Natural killer cell treated with Interleukin-12 subunit alpha and Interleukin-12 subunit beta and Interleukin-15 and Interleukin-18, amount 100 ng/mL, for 72 hours (primary cell): Measurements from ENCODE around the gene CGGBP1. TPM values are rescaled to one million over a fixed set of nuclear protein-coding genes. Genes with fewer than 3 reads are reported as not detected.
A peak's percentile ranks its signal among the peaks of the same experiment; 100 is the strongest.

ENCODE experiments used
- ATAC-seq, 2 donors: fragments of 150-1000 bp; cut with Tn5 transposase in 1 of 2; sonication (Bioruptor Pico), chemical (Tn5 transposase) in 1 of 2; 2 replicates each; pipeline ENCODE4 v1.10.0; 2021
- DNase-seq: peaks from one replicate; pipeline ENCODE4 v3.0.0; 2022; ENCODE audit warnings: low spot score
- H3K27ac Mint-ChIP-seq, 2 donors: 1 replicate in 1 of 2; 2 replicates in 1 of 2; pipeline ENCODE4 v1.8.0; 2022; ENCODE audit warnings: mixed read lengths in 2 of 2, mild to moderate bottlenecking in 1 of 2, moderate library complexity in 1 of 2
- H3K27me3 Mint-ChIP-seq, 2 donors: 1 replicate in 1 of 2; 2 replicates in 1 of 2; pipeline ENCODE4 v1.8.0; 2022; ENCODE audit warnings: mixed read lengths in 2 of 2
- H3K36me3 Mint-ChIP-seq: one replicate; pipeline ENCODE4 v1.8.0; 2022; ENCODE audit warnings: mixed read lengths
- H3K4me1 Mint-ChIP-seq, 2 donors: 1 replicate in 1 of 2; 2 replicates in 1 of 2; pipeline ENCODE4 v1.8.0; 2022; ENCODE audit warnings: low read depth in 2 of 2, mixed read lengths in 2 of 2, mild to moderate bottlenecking in 1 of 2
- H3K4me3 Mint-ChIP-seq: one replicate; pipeline ENCODE4 v1.8.0; 2022; ENCODE audit warnings: mixed read lengths
- H3K9me3 Mint-ChIP-seq: 2 replicates; pipeline ENCODE4 v1.8.0; 2022; ENCODE audit warnings: mixed read lengths
- total RNA-seq, 2 donors: library from RNA; stranded (reverse); gene quantifications; one replicate each; pipeline ENCODE4 v1.2.3, GENCODE V29; 2022

The CGGBP1 gene, protein sequence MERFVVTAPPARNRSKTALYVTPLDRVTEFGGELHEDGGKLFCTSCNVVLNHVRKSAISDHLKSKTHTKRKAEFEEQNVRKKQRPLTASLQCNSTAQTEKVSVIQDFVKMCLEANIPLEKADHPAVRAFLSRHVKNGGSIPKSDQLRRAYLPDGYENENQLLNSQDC
- 10 to 100 TPM; 75.4 to 81.7 TPM for total RNA-seq

DNA sequence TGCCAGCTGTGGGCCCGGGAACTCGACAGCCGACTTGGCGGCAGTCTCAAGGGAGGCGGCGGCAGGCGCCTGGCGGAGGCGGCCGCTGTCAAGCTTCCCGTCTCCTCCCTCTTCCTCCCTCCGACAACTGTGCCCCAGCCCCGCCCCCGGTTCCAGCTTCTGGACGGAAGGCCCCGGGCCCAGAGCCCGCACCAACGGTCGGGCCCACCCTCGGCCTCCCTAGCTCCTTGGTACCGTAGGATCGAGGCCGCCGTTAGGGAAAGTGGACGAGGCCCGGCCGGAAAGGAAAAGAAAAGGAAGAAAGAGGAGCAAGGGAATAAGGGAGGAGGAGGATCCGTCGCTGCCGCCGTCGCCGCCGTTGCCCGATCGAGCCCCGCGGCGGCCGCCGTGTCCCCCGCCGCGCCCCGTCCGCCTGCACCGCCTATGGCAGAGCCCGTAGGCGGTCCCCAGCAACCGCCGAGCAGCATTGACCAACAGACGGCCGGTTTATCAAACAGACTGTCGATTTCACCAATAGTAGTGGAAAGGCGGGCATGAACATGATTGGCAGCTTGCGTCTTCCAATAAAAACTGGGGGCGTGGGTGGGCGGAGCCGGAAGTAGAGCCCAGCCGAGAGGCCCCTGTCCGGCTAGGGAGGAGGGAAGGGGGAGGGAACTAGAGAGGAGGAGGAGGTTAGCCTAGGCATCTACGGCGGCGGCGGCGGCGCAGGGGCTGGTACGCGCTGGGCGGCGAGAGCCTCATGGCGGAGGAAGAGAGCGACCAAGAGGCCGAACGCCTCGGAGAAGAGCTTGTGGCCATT lies at the start of gene CGGBP1, which contains the start of gene ZNF654:
Gene CGGBP1 (minus strand): TSS at position 425 of the 799 bp plus-strand sequence. CDS start 3,029 bp downstream, outside the sequence.
Gene ZNF654 (plus strand): TSS at position 675 of the 799 bp plus-strand sequence. CDS start 65 bp downstream, at position 740.
- ATAC-seq: peak; percentile 96 to 97
- Mint-ChIP-seq H3K4me1 (peaks cover 41 to 52% of the 10 kb centered on the region in 2 donors), H3K9me3 (no peaks in the 10 kb centered on the region), H3K4me3 (peak within 1 kb of the TSS; percentile 100), H3K27me3 (no peaks in the 10 kb centered on the region), H3K36me3 (peaks cover 35% of the 10 kb centered on the region), H3K27ac (peak within 1 kb of the TSS; percentile 92 to 93)
- DNase-seq: peak; percentile 99

DNA sequence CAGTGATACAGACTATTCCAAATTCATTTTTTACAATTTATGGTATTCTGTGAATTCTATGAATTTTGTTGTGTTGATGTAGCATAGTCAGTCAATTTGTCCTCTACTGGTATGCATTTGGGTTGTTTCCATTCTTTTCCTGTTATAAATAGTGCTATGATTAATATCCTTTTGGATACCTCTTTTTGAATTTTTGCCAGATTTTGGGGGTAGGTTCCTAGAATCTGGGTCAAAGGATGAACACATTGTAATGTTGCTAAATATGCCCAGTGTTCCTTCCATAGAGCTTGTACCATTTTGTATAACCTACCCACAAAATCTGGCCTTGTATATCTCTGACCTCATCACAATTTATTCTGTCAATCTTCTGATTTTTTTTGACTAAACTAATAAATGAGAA lies 46.5 kb upstream of the CGGBP1 start:
- Mint-ChIP-seq H3K4me1 (peaks cover 26 to 36% of the 10 kb centered on the region in 2 donors), H3K27ac (no peak overlapping the region), H3K9me3 (peaks cover 3% of the 10 kb centered on the region), H3K4me3 (no peak overlapping the region), H3K36me3 (peaks cover 6% of the 10 kb centered on the region), H3K27me3 (no peaks in the 10 kb centered on the region)
- DNase-seq: no peak
- no peak for ATAC-seq

GRCh38 chr3:88101142-88101541 lies 42.3 kb upstream of the CGGBP1 start:
- Mint-ChIP-seq H3K4me3 (no peak overlapping the region), H3K9me3 (peaks cover 6% of the 10 kb centered on the region), H3K27me3 (no peaks in the 10 kb centered on the region), H3K4me1 (peaks cover 26 to 34% of the 10 kb centered on the region in 2 donors), H3K27ac (no peak overlapping the region), H3K36me3 (peaks cover 25% of the 10 kb centered on the region)
- ATAC-seq (no peak), DNase-seq (no peak)

- H3K4me1 Mint-ChIP-seq: peaks cover 27 to 30% of the 10 kb centered on the region in 2 donors
- DNase-seq: no peak
Observed at GRCh38 chr3:88093266-88093665, 34.5 kb upstream of the CGGBP1 start.

GRCh38 chr3:88092270-88092669 lies 33.5 kb upstream of the CGGBP1 start:
- Mint-ChIP-seq H3K27ac (no peak overlapping the region), H3K4me1 (peaks cover 21 to 24% of the 10 kb centered on the region in 2 donors), H3K9me3 (no peaks in the 10 kb centered on the region), H3K4me3 (no peak overlapping the region), H3K36me3 (peaks cover 11% of the 10 kb centered on the region), H3K27me3 (no peaks in the 10 kb centered on the region)
- DNase-seq (no peak), ATAC-seq (no peak)

More at GRCh38 chr3:88093266-88093665, 34.5 kb upstream of the CGGBP1 start:
- Mint-ChIP-seq H3K27me3 (no peaks in the 10 kb centered on the region), H3K27ac (no peak overlapping the region), H3K36me3 (peaks cover 21% of the 10 kb centered on the region), H3K4me3 (no peak overlapping the region), H3K9me3 (peaks cover 3% of the 10 kb centered on the region)
- ATAC-seq: no peak

GRCh38 chr3:88090681-88091080 lies 31.9 kb upstream of the CGGBP1 start:
- Mint-ChIP-seq H3K9me3 (no peaks in the 10 kb centered on the region), H3K36me3 (peaks cover 8% of the 10 kb centered on the region)
- no peak for ATAC-seq

GRCh38 chr3:88084097-88084501 lies 25.3 kb upstream of the CGGBP1 start:
- Mint-ChIP-seq H3K27me3 (no peaks in the 10 kb centered on the region), H3K9me3 (no peaks in the 10 kb centered on the region), H3K4me3 (no peak overlapping the region), H3K27ac (no peak overlapping the region), H3K4me1 (peaks cover 27 to 32% of the 10 kb centered on the region in 2 donors), H3K36me3 (no peaks in the 10 kb centered on the region)
- DNase-seq: no peak
- ATAC-seq: no peak

More at GRCh38 chr3:88090681-88091080, 31.9 kb upstream of the CGGBP1 start:
- peaks cover 14 to 16% of the 10 kb centered on the region in 2 donors for H3K4me1 Mint-ChIP-seq
- H3K27me3 Mint-ChIP-seq: no peaks in the 10 kb centered on the region
- no peak for DNase-seq
- H3K4me3 Mint-ChIP-seq: no peak overlapping the region
- H3K27ac Mint-ChIP-seq: no peak overlapping the region

- H3K27me3 Mint-ChIP-seq: no peaks in the 10 kb centered on the region
- DNase-seq (no peak), ATAC-seq (no peak)
- no peak overlapping the region for H3K27ac Mint-ChIP-seq
- no peaks in the 10 kb centered on the region for H3K36me3 Mint-ChIP-seq
- no peak overlapping the region for H3K4me3 Mint-ChIP-seq
- peaks cover 34 to 43% of the 10 kb centered on the region in 2 donors for H3K4me1 Mint-ChIP-seq
- no peaks in the 10 kb centered on the region for H3K9me3 Mint-ChIP-seq
Observed at GRCh38 chr3:88082854-88083253, 24.0 kb upstream of the CGGBP1 start.

DNA sequence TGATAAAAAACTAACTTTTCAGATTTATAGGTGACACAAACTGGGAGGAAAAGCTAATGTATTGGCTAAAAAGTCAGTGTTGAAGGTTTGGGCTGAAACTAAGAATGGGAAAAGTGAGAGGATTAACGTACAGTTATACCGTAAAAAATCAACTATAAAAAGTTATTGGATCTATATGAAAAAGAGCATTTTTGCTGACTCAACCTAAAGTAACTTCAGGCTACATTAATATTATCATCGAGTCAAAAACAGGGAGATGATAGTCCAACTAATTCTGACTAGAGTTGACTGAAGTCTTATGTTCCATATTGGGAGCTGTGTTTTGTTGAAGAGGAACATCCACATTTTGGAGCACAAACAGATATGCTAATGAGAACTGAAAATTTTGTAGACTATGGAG lies 20.1 kb upstream of the CGGBP1 start:
- Mint-ChIP-seq H3K27ac (no peak overlapping the region), H3K36me3 (no peaks in the 10 kb centered on the region), H3K4me3 (no peak overlapping the region), H3K9me3 (no peaks in the 10 kb centered on the region), H3K27me3 (no peaks in the 10 kb centered on the region), H3K4me1 (peaks cover 43 to 57% of the 10 kb centered on the region in 2 donors)
- no peak for DNase-seq
- ATAC-seq: no peak

DNA sequence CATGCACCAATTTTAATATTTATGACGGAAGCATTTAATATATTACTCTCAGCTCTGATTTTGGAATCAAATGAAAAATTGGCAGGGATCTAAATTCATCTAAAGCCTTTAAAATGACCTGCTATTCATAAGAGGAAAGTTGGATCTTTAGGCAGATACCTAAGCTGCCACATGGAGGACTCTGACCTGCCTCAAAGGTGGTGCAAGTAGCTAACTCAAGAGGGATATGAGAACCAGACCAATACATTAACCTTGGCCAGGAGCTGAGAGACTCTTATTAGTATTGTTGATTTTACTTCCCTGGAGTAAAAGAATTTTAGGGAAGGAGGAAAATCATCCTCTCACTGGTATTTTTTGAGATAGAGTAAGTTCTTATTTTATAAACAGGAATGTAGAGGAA lies 17.9 kb upstream of the CGGBP1 start:
- DNase-seq: no peak
- no peak overlapping the region for H3K27ac Mint-ChIP-seq
- H3K36me3 Mint-ChIP-seq: peaks cover 7% of the 10 kb centered on the region

DNA sequence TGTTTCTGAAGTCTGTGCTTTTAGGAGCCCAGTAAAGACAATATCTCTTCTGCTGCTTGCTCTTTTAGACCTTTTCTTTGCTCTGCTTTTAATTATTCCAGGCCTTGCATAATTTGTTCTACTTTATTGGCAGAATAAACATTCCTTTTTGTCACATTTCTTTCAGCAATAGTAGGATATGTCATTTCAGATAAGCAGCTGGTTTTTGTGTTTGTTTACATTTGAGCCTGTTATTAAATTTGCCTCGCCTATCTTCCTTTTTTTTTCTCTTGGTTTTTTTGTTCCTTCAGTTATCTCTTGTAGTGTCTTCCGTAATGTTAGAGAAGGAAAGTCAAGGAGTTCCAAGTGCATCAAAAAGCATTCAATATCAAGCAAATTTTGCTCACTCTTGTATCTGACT lies 16.7 kb upstream of the CGGBP1 start:
- no peaks in the 10 kb centered on the region for H3K27me3 Mint-ChIP-seq
- H3K9me3 Mint-ChIP-seq: no peaks in the 10 kb centered on the region
- no peak overlapping the region for H3K4me3 Mint-ChIP-seq
- no peak overlapping the region for H3K27ac Mint-ChIP-seq
- DNase-seq (no peak), ATAC-seq (no peak)
- H3K4me1 Mint-ChIP-seq: peaks cover 35 to 39% of the 10 kb centered on the region in 2 donors
- peaks cover 7% of the 10 kb centered on the region for H3K36me3 Mint-ChIP-seq

More for the DNA sequence above, 17.9 kb upstream of the CGGBP1 start:
- Mint-ChIP-seq H3K4me3 (no peak overlapping the region), H3K9me3 (no peaks in the 10 kb centered on the region), H3K27me3 (no peaks in the 10 kb centered on the region), H3K4me1 (peaks cover 41 to 45% of the 10 kb centered on the region in 2 donors)
- ATAC-seq: no peak

DNA sequence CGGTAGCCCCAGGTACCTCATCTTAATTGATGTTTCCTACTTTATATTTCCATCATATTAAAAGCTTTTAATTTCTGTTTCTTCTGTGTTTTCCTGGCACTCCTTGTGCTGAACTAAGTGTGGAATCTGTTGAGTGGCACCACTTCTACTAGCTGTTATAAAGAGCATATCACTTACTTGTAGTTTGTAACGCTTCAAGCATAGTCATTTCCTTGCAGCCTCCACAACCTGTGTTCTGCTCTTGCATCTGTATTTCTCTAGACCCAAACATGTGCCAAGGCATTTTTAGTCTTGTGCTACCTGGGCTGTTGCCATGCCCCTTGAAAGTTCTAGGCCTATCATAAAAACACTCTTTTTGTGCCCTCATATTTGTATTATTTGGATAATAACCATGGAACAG lies 16.3 kb upstream of the CGGBP1 start:
- H3K27ac Mint-ChIP-seq: no peak overlapping the region
- peaks cover 35 to 39% of the 10 kb centered on the region in 2 donors for H3K4me1 Mint-ChIP-seq
- DNase-seq (no peak), ATAC-seq (no peak)
- no peak overlapping the region for H3K4me3 Mint-ChIP-seq
- H3K27me3 Mint-ChIP-seq: no peaks in the 10 kb centered on the region
- no peaks in the 10 kb centered on the region for H3K9me3 Mint-ChIP-seq
- H3K36me3 Mint-ChIP-seq: peaks cover 7% of the 10 kb centered on the region

DNA sequence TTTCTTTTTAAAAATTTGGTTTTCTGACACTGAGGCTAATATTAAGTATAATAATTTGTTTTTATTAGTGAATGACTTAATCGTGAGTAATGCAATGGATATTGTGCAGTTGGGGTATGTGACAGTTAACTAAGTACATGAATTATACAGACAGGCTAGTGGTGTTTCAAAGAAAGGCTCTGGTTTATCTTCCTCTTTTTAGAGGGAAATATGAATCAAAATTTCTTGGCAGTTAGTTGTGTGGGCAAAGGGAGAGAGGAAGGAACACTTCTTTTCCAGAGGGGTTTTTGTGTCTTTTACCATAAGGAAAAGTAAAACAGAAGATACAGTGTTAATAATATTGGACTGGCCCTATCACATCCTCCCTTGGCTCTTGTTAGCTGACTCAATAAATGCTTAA lies 2.9 kb upstream of the CGGBP1 start:
- Mint-ChIP-seq H3K27ac (peak overlapping the region; percentile 13 to 58), H3K36me3 (peaks cover 17% of the 10 kb centered on the region), H3K9me3 (no peaks in the 10 kb centered on the region), H3K27me3 (no peaks in the 10 kb centered on the region), H3K4me3 (peak overlapping the region; percentile 32), H3K4me1 (peaks cover 33 to 46% of the 10 kb centered on the region in 2 donors)
- ATAC-seq: no peak
- no peak for DNase-seq
